ENCODE data around the gene EPN1. TPM values are rescaled to one million over a fixed set of nuclear protein-coding genes. Genes with fewer than 3 reads are reported as not detected.

Gene EPN1
- total RNA-seq, 4 donors from 2014 or later: 44.8 to 165 (median 70.2) TPM

GRCh38 chr19:55645512-55645881 is 29.5 kb upstream of the EPN1 start:
- no peak overlapping the region for H3K27ac ChIP-seq
- no peaks in the 10 kb centered on the region for H3K9me3 ChIP-seq
- TF ChIP-seq EP300 (IDR thresholded peaks at IDR 0.05) (no peak), CTCF (IDR thresholded peaks at IDR 0.05) (no peak), POLR2AphosphoS5 (IDR thresholded peaks at IDR 0.05) (no peak), POLR2A (IDR thresholded peaks at IDR 0.05) (no peak)
- H3K4me3 ChIP-seq: no peak overlapping the region
- 29 to 51% methylated on average over 1 to 5 of the region's 5 CpGs for WGBS, 2 donors (ENCODE audit: low coverage in 1 of 2)
- H3K36me3 ChIP-seq: peaks cover 0 to 20% of the 10 kb centered on the region in 2 donors
- no peaks in the 10 kb centered on the region for H3K27me3 ChIP-seq
- no peak for ATAC-seq
- peaks cover 0 to 93% (median 43%) of the 10 kb centered on the region in 3 donors for H3K4me1 ChIP-seq

- Histone ChIP-seq H3K36me3 (peaks cover 0 to 36% of the 10 kb centered on the region in 2 donors), H3K9me3 (no peaks in the 10 kb centered on the region), H3K4me3 (peak overlapping the region; percentile 76 to 96), H3K4me1 (peaks cover 0 to 78% (median 39%) of the 10 kb centered on the region in 3 donors), H3K27ac (peak overlapping the region; percentile 64 to 94 (median 90)), H3K27me3 (no peaks in the 10 kb centered on the region)
- TF ChIP-seq POLR2AphosphoS5 (IDR thresholded peaks at IDR 0.05): no peak
- no peak for TF ChIP-seq POLR2A (IDR thresholded peaks at IDR 0.05)
- TF ChIP-seq CTCF (IDR thresholded peaks at IDR 0.05): no peak
- no peak for TF ChIP-seq EP300 (IDR thresholded peaks at IDR 0.05)
- no peak for ATAC-seq
- 15 to 50% methylated on average over 5 to 8 of the region's 14 CpGs for WGBS, 2 donors (ENCODE audit: low coverage in 1 of 2)
Observed at GRCh38 chr19:55646889-55647731, 27.9 kb upstream of the EPN1 start.

DNA sequence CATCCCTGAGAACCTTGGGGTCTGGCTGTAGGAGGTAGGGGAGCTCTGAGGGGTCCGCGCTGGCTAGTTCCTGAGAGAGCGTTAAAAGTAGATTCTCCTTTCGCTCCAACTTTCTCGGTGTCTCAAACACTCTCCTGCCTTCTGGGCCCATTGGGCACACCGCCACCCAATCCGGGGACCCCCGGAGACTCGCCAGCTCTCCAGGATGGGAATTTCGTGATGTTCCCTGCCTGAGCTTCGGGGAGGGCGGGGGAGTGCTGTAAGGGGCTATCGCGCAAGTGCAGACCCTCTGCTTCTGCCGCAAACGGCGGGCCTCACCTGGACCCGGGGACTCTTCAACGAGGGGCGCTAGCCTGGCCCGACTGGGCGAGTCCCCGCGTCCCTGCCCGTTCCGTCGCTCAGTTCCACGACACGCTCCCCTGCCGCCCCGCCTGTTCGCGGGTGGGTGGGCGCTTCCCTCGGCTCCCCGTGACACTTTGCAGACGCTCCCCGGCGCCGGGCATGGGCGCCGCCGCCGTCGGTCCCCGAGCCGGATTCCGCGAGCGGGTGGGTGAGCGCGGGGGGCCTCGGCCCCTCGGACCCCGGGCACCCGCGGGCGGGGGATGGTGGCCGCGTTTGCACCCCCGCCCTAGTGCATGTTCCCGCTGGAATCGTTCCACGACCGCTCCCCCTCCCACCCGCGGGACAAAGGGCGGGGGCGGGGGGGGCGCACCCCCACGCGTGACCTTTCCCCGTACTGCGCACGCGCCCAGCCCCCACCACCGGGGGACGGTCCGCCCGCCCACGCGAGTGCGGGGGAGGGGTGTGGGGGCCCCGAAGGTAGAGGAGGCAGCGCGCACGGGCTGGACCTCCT is 27.1 kb upstream of the EPN1 start, which contains the start of gene CCDC106:
CCDC106 (plus strand) TSS at position 481 of the 853 bp plus-strand sequence. CDS start 835 bp downstream, outside the sequence.
- Histone ChIP-seq H3K4me3 (peak within 1 kb of the TSS; percentile 76 to 96), H3K27me3 (no peaks in the 10 kb centered on the region), H3K36me3 (peaks cover 0 to 43% of the 10 kb centered on the region in 2 donors), H3K27ac (peak within 1 kb of the TSS; percentile 64 to 94 (median 90)), H3K4me1 (peaks cover 0 to 77% (median 35%) of the 10 kb centered on the region in 3 donors), H3K9me3 (no peaks in the 10 kb centered on the region)
- peak; percentile 61 for ATAC-seq
- TF ChIP-seq POLR2AphosphoS5 (IDR thresholded peaks at IDR 0.05): peak; percentile 36
- TF ChIP-seq POLR2A (IDR thresholded peaks at IDR 0.05): peak in 1 of 2 donors; percentile 18
- TF ChIP-seq EP300 (IDR thresholded peaks at IDR 0.05): no peak
- no peak for TF ChIP-seq CTCF (IDR thresholded peaks at IDR 0.05)
- no CpG with 5 or more reads among the region's 87 CpGs for WGBS, 2 donors (ENCODE audit: low coverage in 1 of 2)

- Histone ChIP-seq H3K27ac (peak overlapping the region; percentile 64 to 94 (median 90)), H3K27me3 (no peaks in the 10 kb centered on the region), H3K4me1 (peaks cover 0 to 76% (median 37%) of the 10 kb centered on the region in 3 donors), H3K36me3 (peaks cover 0 to 43% of the 10 kb centered on the region in 2 donors), H3K9me3 (no peaks in the 10 kb centered on the region), H3K4me3 (peak overlapping the region; percentile 76 to 96)
- peak in 1 of 2 donors; percentile 12 for TF ChIP-seq POLR2A (IDR thresholded peaks at IDR 0.05)
- TF ChIP-seq EP300 (IDR thresholded peaks at IDR 0.05): no peak
- no peak for ATAC-seq
- 0 to 16% methylated on average over 4 of the region's 25 CpGs for WGBS, 2 donors (ENCODE audit: low coverage in 1 of 2)
Observed at GRCh38 chr19:55648585-55649267, 26.3 kb upstream of the EPN1 start.
